HAP-1 (cell line): ENCODE results near the gene NFASC.

Source experiments
- DNase-seq, 2 experiments: peaks; one replicate each; pipeline ENCODE4 v3.0.0-alpha.2; 2016 to 2020; ENCODE audit warnings: low spot score in 2 of 2
- H3K27me3 ChIP-seq: fragments of 250-450 bp; sonication (Bioruptor Pico); 2 replicates; pipeline ENCODE4 v1.5.1; 2020; ENCODE audit warnings: low read depth, mild to moderate bottlenecking, moderate library complexity
- H3K36me3 ChIP-seq: fragments of 250-450 bp; sonication (Bioruptor Pico); replicated peaks from 2 replicates; pipeline ENCODE4 v1.5.1; 2020; ENCODE audit warnings: mild to moderate bottlenecking
- H3K4me1 ChIP-seq: fragments of 250-450 bp; sonication (Bioruptor Pico); 2 replicates; pipeline ENCODE4 v1.5.1; 2020; ENCODE audit warnings: mild to moderate bottlenecking
- H3K4me3 ChIP-seq: fragments of 250-450 bp; sonication (Bioruptor Pico); 2 replicates; pipeline ENCODE4 v1.5.1; 2020; ENCODE audit warnings: mild to moderate bottlenecking, moderate library complexity
- H3K9me3 ChIP-seq: fragments of 250-450 bp; sonication (Bioruptor Pico); 2 replicates; pipeline ENCODE4 v1.5.1; 2020; ENCODE audit warnings: mild to moderate bottlenecking, moderate library complexity
- in situ Hi-C: fragments of 300-500 bp; cut with MboI; formaldehyde crosslinking; loops from 3 replicates; pipeline ENCODE4 v1.14.3; 2020; ENCODE audit warnings: low sequenced_read_pairs, inconsistent platforms, mixed read lengths

The NFASC gene

GRCh38 chr1:204970937-204971336 is 100.3 kb downstream of the NFASC start:
- Histone ChIP-seq H3K4me3 (no peak overlapping the region), H3K36me3 (no peaks in the 10 kb centered on the region), H3K27me3 (peaks cover 24% of the 10 kb centered on the region), H3K4me1 (no peaks in the 10 kb centered on the region), H3K9me3 (no peaks in the 10 kb centered on the region)
- in situ Hi-C loops = no loop called here
- no peak for DNase-seq

- Histone ChIP-seq H3K36me3 (no peaks in the 10 kb centered on the region), H3K9me3 (no peaks in the 10 kb centered on the region), H3K4me3 (no peak overlapping the region), H3K4me1 (no peaks in the 10 kb centered on the region), H3K27me3 (peaks cover 18% of the 10 kb centered on the region)
- in situ Hi-C loops = no loop called here
- DNase-seq = no peak
Observed at GRCh38 chr1:204971517-204972336, 101.1 kb downstream of the NFASC start.

- in situ Hi-C loops = no loop called here
- Histone ChIP-seq H3K36me3 (no peaks in the 10 kb centered on the region), H3K9me3 (no peaks in the 10 kb centered on the region), H3K27me3 (peaks cover 17% of the 10 kb centered on the region; the same call in 1 of the 2 replicates), H3K4me1 (no peaks in the 10 kb centered on the region), H3K4me3 (no peak overlapping the region)
- DNase-seq = no peak
Observed at GRCh38 chr1:204972426-204972825, 101.8 kb downstream of the NFASC start.

DNA sequence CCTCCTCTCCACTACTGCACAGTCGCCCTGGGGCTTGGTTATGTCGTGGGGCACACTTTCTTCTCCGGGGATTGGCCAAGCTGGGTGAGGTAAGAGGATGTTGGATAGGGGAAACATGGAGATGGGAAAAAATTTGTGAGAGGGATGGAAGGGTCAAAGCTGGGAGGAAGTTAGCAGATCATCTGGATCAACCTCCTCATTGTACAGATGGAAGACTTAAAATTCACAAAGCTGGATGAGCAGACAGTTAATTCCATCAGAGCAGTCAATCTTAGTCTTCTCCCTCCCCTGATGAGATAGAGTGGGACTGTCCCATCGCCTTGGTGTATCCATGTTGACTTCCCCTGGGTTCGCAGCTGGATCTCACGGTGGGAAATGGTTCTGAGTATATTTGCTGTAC is 102.8 kb downstream of the NFASC start:
- H3K4me3 ChIP-seq = no peak overlapping the region
- no peaks in the 10 kb centered on the region for H3K36me3 ChIP-seq
- no peak for DNase-seq
- peaks cover 17% of the 10 kb centered on the region; the same call in 1 of the 2 replicates for H3K27me3 ChIP-seq
- H3K4me1 ChIP-seq = no peaks in the 10 kb centered on the region
- in situ Hi-C loops = no loop called here
- no peaks in the 10 kb centered on the region for H3K9me3 ChIP-seq

DNA sequence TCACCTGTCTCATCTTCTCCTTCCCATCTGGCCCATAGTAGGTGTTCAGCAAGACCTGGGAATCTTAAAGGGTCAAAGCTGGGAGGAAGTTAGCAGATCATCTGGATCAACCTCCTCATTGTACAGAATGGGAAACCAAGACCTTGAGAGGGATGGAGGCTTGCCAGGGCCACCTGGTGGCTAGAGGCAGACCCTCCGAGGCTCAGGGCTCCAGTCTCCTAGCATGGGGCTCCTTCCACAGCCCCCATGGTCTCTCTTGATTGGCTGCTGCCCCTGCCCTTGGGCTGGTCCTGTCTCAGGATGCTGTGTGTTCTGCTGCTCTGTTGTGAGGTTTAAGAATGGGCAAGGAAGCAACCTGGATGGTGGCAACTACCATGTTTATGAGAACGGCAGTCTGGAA is 103.7 kb downstream of the NFASC start:
- peaks cover 17% of the 10 kb centered on the region for H3K27me3 ChIP-seq
- H3K36me3 ChIP-seq = no peaks in the 10 kb centered on the region
- H3K4me3 ChIP-seq = no peak overlapping the region
- no peak for DNase-seq
- no peaks in the 10 kb centered on the region for H3K9me3 ChIP-seq
- H3K4me1 ChIP-seq = no peaks in the 10 kb centered on the region
- in situ Hi-C loops = no loop called here

DNA sequence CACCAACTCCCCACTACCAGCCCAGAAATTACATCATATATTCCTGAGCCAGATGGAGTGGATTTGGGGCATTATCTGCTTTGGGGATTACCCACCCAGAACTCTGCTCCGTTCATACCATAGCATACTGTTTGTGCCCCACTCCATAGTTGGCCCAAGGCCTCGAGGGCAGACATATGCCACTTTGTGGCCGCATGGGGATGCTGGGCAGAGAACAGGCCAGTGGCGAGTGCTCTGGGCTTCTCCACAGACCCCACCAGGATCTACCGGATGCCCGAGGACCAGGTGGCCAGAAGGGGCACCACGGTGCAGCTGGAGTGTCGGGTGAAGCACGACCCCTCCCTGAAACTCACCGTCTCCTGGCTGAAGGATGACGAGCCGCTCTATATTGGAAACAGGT is 104.4 kb downstream of the NFASC start:
- Histone ChIP-seq H3K4me1 (no peaks in the 10 kb centered on the region), H3K36me3 (no peaks in the 10 kb centered on the region), H3K9me3 (no peaks in the 10 kb centered on the region), H3K27me3 (peaks cover 17% of the 10 kb centered on the region), H3K4me3 (no peak overlapping the region)
- in situ Hi-C loops = loop anchor here (5.0 kb wide), 1 partner anchor 87 kb away; no protein-coding TSS in a partner anchor
- no peak for DNase-seq

DNA sequence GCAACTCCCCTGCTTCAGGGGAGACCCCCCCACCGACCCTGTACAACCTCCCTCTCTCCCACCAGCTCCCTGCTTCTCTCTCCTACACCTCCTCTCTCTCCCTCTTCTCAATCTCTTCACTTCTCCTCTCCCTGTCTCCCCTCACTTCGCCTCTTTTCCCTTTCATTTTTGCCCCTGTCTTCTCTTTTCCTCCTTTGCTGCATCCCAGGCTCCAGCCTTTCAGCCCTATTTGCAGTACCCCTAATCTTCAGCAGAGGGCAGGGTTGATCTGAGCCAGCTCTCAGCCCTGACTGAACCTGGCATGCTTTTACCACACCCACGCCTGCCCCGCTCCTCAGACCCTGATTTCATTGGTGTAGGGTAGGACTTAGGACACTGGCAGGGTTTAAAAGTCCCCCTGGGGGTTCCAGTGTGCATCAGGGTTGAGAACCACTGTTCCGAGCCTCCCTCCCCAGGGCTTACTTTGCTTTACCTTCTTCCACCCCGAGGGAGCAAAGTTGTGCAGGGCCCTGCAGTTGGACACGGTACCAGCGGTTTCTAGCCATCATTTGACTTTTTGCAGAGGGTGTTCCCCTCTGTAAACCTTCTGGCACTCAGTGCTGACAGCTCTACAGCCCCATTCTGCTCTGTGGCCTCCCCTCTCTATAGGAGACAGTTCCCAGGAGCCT is 105.0 kb downstream of the NFASC start:
- in situ Hi-C loops = loop anchor here (5.0 kb wide), 1 partner anchor 87 kb away; no protein-coding TSS in a partner anchor
- peaks cover 17% of the 10 kb centered on the region for H3K27me3 ChIP-seq
- DNase-seq = peak; percentile 31 to 83
- no peaks in the 10 kb centered on the region for H3K36me3 ChIP-seq
- H3K4me3 ChIP-seq = no peak overlapping the region
- H3K4me1 ChIP-seq = no peaks in the 10 kb centered on the region
- no peaks in the 10 kb centered on the region for H3K9me3 ChIP-seq

- H3K4me3 ChIP-seq = no peak overlapping the region
- peaks cover 23% of the 10 kb centered on the region for H3K27me3 ChIP-seq
- no peaks in the 10 kb centered on the region for H3K4me1 ChIP-seq
- H3K36me3 ChIP-seq = no peaks in the 10 kb centered on the region
- in situ Hi-C loops = loop anchor here (5.0 kb wide), 1 partner anchor 86 kb away; no protein-coding TSS in a partner anchor
- DNase-seq = no peak
- no peaks in the 10 kb centered on the region for H3K9me3 ChIP-seq
Observed at GRCh38 chr1:204976646-204977045, 106.0 kb downstream of the NFASC start.

- in situ Hi-C loops = loop anchor here (5.0 kb wide), 1 partner anchor 85 kb away; no protein-coding TSS in a partner anchor
- Histone ChIP-seq H3K4me3 (no peak overlapping the region), H3K4me1 (no peaks in the 10 kb centered on the region), H3K9me3 (no peaks in the 10 kb centered on the region), H3K36me3 (no peaks in the 10 kb centered on the region), H3K27me3 (peaks cover 25% of the 10 kb centered on the region)
- DNase-seq = no peak
Observed at GRCh38 chr1:204977318-204977717, 106.7 kb downstream of the NFASC start.

DNA sequence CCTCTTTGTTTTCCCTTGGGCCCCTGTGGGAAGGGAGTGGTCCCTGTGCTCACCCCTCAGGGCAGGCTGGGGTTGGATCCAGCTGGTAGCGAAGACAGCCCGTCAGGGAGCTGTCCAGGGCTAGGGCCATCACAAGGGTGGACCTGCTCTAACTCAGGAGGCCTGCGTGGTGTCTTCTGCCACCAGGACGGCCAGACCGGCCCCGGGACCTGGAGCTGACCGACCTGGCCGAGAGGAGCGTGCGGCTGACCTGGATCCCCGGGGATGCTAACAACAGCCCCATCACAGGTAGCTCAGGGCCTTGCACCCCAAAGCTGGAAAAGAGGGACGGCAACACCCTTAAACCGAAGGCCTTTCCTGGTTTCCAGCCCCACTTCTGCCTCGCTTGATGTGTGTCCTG is 108.1 kb downstream of the NFASC start:
- no peak overlapping the region for H3K4me3 ChIP-seq
- H3K4me1 ChIP-seq = no peaks in the 10 kb centered on the region
- no peaks in the 10 kb centered on the region for H3K9me3 ChIP-seq
- in situ Hi-C loops = loop anchor here (5.0 kb wide), 1 partner anchor 84 kb away; no protein-coding TSS in a partner anchor
- H3K27me3 ChIP-seq = peaks cover 38% of the 10 kb centered on the region
- H3K36me3 ChIP-seq = no peaks in the 10 kb centered on the region
- DNase-seq = no peak

- in situ Hi-C loops = loop anchor here (5.0 kb wide), 1 partner anchor 83 kb away; no protein-coding TSS in a partner anchor
- Histone ChIP-seq H3K4me3 (no peak overlapping the region), H3K9me3 (no peaks in the 10 kb centered on the region), H3K27me3 (peaks cover 37% of the 10 kb centered on the region), H3K4me1 (no peaks in the 10 kb centered on the region), H3K36me3 (no peaks in the 10 kb centered on the region)
- DNase-seq = no peak
Observed at GRCh38 chr1:204979306-204979705, 108.6 kb downstream of the NFASC start.

DNA sequence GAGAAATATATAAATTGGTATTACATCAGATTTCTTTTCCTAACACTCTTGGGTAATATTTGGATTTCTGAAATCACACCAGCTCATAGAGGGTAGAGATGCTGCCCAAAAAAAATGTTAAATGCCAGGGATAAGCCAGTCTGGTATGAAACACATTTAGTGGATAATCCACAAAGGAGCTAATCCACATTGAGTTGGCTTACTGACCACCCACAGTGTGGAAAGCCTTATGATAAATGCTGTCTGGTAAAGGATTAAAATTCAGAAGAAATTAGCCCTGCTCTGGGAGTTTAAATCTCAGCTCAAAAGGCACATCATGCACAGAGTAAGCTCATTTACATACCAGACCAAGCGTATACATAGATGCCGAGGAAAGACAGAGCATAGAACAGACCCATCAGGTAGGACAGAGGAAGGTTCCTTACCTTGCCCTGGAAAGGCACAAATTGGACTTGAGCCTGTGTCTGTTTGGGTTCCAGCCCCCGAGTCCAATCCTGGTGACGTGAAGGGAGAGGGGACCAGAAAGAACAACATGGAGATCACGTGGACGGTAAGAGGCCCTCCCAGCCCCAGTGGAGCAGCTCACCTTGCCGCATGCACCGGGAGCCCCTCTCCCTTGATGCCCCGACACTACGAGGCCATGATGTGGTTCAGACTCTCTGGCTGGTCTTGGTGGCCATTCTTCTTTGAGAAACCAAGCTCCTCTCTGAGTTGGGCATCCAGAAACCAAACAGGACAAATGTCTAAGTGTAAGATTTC is 109.4 kb downstream of the NFASC start:
- in situ Hi-C loops = loop anchor here (5.0 kb wide), 1 partner anchor 82 kb away; no protein-coding TSS in a partner anchor
- no peaks in the 10 kb centered on the region for H3K36me3 ChIP-seq
- peaks cover 41% of the 10 kb centered on the region for H3K27me3 ChIP-seq
- no peak for DNase-seq
- H3K4me1 ChIP-seq = no peaks in the 10 kb centered on the region
- H3K4me3 ChIP-seq = no peak overlapping the region
- no peaks in the 10 kb centered on the region for H3K9me3 ChIP-seq

- Histone ChIP-seq H3K4me1 (no peaks in the 10 kb centered on the region), H3K36me3 (no peaks in the 10 kb centered on the region), H3K4me3 (no peak overlapping the region), H3K9me3 (no peaks in the 10 kb centered on the region), H3K27me3 (peaks cover 44% of the 10 kb centered on the region)
- in situ Hi-C loops = no loop called here
- no peak for DNase-seq
Observed at GRCh38 chr1:204980840-204981405, 110.3 kb downstream of the NFASC start.
